GM12874 (cell line): ENCODE measurements around the gene SMIM8.

ENCODE experiments used
- TF ChIP-seq, protein P1 (sequence below): IDR thresholded peaks from 2 replicates; pipeline ENCODE4 v1.5.1; 2011; ENCODE audit warnings: low read depth, mild to moderate bottlenecking, control low read depth, low read length, moderate library complexity; ENCODE audit not compliant: insufficient read depth

SMIM8 gene

DNA sequence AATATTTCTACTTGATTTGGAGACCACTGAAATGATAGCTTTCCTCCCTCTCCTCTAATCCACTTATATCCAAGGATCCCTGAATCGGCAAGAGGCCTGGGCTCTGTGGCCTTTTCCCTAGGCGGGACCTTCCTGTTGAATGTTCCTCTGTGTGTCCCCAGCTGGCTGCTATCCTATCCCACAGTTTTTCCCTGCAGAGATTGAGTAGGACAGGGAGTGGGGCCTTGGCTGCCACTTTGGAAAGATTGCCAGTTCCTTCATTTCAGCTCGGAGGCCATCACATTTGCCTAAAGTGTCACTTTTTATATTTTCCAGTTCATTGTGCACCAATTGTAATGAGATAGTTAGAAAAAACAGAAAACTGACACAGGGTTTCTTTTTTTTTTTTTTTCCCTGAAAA, 38.9 kb upstream of the SMIM8 start:
- TF ChIP-seq, protein P1, sequence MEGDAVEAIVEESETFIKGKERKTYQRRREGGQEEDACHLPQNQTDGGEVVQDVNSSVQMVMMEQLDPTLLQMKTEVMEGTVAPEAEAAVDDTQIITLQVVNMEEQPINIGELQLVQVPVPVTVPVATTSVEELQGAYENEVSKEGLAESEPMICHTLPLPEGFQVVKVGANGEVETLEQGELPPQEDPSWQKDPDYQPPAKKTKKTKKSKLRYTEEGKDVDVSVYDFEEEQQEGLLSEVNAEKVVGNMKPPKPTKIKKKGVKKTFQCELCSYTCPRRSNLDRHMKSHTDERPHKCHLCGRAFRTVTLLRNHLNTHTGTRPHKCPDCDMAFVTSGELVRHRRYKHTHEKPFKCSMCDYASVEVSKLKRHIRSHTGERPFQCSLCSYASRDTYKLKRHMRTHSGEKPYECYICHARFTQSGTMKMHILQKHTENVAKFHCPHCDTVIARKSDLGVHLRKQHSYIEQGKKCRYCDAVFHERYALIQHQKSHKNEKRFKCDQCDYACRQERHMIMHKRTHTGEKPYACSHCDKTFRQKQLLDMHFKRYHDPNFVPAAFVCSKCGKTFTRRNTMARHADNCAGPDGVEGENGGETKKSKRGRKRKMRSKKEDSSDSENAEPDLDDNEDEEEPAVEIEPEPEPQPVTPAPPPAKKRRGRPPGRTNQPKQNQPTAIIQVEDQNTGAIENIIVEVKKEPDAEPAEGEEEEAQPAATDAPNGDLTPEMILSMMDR, result no peak

DNA sequence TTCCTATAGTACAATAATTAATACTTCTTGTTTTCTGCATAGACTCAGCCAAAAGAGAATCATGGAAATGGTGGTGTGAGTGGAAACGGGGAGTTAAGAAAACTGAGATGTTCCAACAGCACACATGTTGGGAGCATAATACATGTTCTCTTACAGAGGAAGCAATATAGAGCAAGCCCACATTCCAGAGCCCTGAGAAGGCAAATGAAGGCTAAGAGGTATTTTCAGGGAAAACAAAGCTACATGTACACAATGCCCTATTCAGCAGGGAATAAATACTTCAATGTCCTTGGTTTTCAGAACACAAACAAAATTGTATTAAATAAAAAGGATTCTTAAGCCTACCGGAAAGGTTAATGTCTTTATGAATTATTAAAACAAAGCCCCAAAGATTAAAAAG, 35.1 kb upstream of the SMIM8 start:
- TF ChIP-seq, protein P1, result no peak

DNA sequence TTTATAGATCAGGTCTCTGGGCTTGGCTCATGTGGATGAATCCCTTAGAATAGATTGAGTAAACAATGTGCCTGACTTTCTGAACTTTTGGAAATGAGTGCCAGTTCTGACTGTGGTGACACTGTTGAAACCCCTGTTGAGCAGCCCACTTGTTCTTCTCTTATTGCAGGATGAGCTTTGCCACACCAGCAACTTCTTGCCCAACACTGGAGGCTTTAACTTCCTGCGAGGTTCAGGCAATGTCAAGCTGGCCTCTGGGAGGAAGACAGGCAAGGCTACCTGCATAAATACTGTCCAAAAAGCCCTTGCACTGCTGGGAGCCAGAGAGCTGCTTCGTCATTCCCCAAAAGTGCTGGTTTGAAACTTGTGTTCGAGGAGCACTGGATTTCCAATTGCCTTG, 32.8 kb upstream of the SMIM8 start:
- TF ChIP-seq, protein P1, result no peak

DNA sequence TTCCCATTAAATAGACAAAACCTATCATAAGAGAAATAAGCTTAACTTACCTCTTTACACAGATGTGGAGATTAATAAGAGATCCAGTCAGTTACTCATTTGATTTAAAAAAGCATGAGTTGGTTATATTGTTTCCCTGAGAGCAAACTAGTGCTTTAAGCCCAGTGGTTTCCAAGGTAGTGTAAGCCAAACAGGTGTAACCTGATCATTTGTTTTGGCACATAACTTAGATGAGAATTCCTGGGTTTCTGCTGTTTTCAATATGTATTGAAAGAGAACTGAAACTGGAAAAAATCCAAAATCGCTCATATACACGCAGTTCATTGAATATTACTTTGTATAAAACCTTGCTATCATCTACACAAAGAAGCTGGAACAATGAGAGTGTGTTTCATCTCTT, 30.5 kb upstream of the SMIM8 start:
- TF ChIP-seq, protein P1, result no peak

DNA sequence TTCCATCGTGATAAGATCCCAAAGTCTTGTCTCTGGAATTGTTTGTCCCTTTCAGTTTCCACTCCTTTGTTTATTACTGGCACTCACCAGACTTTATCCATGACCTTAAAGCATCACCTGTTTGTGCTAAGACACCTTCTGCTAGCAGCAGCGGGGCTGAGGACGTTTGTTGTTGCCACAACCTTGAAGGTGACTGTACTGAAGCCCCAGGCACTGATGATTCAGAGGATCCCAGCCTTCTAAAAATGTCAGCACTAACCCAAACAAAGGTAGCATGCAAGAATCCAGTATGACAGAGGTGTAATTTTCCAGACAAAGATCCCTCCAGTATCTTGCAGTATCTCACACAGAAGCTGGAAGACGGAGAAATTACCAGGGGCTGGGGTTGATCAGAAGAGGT, 28.9 kb upstream of the SMIM8 start:
- TF ChIP-seq, protein P1, result no peak

DNA sequence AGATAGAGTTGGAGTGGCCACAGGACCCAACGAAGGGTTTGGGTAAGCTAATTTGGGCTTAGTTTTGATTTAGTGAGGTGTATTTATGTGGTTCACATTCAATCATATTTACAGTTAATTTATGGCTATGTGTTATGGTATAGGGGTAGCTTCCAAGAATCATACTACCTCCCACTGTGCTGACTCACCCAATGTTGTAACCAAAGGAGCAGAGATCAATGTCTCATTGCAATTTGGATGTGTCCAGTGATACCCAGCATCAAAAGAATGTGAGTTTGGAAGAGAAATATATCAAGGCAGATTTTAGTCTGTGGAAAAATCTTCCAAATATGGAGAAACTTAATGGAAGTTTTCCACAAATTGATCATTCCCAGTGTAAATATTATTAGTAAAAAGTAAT, 25.3 kb upstream of the SMIM8 start:
- TF ChIP-seq, protein P1, result no peak

DNA sequence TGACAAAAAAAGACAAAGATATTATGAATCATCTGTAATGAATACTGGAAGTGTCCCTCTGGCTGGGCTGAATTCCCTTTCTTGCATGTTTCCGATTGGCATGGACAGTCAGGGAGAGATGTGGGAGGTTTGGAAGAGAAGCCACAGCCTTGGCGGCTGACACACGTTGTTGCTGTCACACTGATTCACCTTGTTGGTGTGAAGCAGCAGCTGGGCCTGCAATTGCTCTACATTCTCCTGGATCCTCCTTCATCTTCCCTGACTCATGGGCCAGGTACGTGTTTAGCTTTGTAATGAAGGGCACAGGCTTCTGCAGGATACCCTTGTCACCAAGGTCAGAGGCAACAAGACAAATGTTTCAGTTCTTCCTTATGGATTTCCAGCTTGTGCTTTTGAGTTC, 13.4 kb upstream of the SMIM8 start:
- TF ChIP-seq, protein P1, result no peak

DNA sequence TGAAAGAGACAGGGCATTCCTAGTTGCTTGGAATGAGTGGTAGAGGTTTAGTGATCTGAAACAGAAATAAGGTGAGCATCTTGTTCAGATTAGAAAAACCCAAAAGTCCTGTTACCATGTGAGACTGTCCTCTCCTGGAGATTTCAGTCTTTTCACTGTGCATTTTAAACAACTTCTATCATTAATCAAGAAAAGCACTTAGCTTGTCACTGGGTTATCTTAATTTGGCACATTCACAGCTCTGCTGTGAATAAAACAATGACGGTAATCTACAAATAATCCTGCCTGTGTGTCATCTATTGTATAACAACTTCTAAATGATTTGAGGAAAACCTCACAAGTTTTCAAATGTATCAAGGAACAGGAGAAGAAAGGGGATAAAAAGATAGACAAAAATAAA, 9.5 kb upstream of the SMIM8 start:
- TF ChIP-seq, protein P1, result no peak
